HG03095 (cell line): ENCODE results near the gene CDK10.

Source experiments
- ATAC-seq: cut with Tn5 transposase; IDR thresholded peaks from one replicate; pipeline ENCODE4 v1.9.1; 2021; ENCODE audit warnings: moderate library complexity; ENCODE audit not compliant: unreplicated experiment

Gene CDK10

DNA sequence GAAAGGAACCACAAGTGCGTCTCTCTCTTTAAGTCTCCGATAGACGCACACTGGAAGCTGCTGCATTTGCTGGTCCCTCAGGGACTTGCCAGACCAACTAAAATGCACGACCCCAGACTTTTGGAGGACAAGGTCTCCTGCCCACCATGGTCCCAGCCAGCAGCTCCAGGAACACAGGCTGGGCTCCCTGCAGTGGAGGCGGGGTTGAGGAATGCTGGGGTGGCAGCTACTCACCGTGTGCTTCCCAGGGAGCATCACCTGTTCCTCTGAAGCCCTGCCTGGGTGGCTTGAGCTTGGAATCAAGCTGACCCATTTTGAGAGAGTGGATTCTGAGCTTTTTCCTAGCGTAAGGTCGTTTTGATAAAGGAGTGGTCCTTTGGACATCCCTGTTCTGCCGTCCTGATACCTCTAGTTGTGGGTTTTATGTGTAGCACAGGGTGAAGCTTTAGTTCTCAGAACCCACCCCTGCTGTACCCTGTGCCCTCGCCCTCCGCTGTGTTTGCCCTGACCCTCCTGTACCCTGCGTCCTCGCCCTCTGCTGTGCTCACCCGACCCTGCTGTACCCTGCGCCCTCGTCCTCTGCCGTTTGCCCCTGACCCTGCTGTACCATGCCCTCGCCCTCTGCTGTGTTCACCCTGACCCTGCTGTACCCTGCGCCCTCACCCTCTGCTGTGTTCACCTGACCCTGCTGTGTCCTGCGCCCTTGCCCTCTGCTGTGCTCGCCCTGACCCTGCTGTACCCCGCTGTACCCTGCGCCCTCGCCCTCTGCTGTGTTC, 45.8 kb downstream of the CDK10 start:
- ATAC-seq: no peak

DNA sequence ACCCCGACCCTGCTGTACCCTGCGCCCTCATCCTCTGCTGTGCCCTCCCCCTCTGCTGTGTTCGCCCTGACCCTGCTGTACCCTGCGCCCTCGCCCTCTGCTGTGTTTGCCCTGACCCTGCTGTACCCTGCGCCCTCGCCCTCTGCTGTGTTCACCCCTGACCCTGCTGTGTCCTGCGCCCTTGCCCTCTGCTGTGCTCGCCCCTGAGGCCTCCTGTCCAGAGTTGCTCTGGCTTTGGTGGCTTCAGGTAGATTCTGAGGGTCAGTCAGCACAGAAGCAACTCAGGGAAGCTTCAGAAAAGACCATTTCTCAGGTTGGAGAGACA, 46.4 kb downstream of the CDK10 start:
- ATAC-seq: no peak

DNA sequence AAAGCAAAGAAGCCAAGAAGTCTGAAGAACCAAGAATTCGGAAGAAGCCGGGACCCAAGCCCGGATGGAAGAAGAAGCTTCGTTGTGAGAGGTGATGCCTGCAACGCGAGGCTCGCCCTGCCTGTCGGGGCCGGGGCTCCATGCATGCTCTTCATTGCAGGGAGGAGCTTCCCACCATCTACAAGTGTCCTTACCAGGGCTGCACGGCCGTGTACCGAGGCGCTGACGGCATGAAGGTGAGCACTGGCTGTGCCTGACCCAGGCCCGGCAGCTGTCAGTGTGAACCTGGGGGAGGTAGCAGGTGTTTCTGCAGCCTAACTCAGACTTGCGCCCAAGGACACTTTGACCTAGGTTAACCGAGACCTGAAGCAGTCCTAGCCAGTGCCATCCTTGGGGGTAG, 46.8 kb downstream of the CDK10 start:
- ATAC-seq: no peak

DNA sequence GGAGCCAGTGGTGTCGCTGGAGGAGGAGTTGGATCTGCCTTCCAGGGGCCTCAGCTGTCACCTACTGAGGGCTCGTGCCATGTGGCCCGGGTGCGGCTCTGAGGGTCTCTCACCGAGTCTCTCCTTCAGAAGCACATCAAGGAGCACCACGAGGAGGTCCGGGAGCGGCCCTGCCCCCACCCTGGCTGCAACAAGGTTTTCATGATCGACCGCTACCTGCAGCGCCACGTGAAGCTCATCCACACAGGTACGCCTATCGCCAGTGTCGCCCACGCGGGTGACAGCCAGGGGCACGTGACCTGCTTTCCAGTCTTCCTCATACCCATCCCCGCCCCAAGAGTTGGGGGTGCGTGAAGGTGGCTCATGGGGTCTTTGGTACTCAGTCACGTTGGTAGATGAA, 47.3 kb downstream of the CDK10 start:
- no peak for ATAC-seq

DNA sequence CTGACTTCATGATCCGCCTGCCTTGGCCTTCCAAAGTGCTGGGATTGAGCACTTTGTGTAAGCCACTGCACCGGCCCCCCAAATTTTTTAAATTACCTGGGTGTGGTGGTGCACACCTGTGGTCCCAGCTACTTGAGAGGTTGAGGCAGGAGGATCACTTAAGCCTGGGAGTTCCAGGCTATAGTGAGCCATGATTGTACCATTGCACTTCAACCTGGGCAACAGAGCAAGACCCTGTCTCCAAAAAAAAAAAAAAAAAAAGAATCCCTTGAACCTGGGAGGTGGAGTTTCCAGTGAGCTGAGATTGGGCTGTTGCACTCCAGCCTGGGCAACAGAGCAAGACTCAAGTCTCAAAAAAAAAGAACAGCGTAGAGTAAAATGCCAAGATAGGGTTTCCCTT, 50.1 kb downstream of the CDK10 start:
- ATAC-seq: no peak

DNA sequence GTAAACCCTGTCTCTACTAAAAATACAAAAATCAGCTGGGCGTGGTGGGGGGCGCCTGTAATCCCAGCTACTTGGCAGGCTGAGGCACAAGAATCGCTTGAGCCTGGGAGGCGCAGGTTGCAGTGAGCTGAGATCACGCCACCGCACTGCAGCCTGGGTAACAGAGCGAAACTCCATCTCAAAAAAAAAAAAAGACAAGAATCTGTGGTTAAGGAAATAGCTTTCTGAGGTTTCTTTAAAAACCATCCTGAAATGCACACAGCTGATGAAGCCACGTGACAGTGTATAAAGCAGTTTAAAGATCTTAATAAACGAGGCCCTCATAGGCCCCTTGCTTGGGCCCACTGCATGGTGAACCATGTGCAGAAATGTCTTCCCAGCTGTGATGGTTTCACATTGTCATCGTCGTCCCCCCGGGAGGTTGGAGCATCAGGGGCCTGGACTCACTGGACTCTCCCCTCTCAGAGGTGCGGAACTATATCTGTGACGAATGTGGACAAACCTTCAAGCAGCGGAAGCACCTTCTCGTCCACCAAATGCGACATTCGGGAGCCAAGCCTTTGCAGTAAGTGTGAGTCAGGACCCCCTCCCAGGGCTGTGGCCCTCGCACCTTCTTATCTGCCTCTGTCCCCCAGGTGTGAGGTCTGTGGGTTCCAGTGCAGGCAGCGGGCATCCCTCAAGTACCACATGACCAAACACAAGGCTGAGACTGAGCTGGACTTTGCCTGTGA, 51.0 kb downstream of the CDK10 start:
- no peak for ATAC-seq

DNA sequence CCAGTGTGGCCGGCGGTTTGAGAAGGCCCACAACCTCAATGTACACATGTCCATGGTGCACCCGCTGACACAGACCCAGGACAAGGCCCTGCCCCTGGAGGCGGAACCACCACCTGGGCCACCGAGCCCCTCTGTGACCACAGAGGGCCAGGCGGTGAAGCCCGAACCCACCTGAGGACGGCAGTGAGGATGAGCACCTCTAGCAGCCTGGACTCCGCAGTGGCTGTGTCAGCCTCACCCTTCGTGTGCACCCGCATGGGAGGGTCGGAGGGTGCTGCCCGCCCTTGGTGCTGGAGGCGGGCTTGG, 51.5 kb downstream of the CDK10 start:
- ATAC-seq: no peak

DNA sequence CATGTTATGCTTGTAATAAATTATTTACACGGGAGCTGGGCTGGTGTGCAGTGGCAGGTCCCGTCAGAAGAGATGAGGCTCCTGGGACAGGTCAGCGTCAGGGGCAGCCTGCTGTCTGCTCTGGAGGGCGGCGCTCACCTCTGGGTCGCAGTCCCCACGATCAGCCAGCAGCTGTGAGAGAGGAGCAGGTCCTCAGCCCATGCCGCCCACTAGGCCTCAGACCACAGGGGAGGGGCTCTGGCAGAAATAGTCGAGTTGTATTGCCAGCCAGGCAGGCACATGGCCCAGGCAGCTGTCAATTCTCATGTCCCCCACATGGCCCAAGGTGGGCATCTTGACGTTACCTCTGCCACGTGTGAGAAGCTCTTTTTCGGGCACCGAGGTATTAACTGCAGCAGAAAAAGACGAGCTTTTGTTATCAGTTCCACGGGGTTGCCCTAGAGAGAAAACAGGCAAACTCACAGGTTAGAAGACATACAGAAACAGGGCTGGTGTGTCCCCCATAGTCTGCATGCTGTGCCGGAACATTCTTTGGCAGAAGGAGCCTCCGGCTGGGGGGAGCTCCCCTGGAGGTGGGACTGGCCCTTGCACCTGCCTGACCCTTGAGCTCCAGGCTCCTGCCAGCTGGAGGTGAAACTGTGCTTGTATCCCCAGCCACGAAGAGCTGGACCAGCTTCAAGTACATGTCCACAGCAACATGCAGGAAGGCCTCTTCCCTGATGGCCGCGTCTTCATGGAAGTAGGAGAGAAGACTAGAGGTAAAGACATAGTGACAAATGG, 52.2 kb downstream of the CDK10 start:
- no peak for ATAC-seq

DNA sequence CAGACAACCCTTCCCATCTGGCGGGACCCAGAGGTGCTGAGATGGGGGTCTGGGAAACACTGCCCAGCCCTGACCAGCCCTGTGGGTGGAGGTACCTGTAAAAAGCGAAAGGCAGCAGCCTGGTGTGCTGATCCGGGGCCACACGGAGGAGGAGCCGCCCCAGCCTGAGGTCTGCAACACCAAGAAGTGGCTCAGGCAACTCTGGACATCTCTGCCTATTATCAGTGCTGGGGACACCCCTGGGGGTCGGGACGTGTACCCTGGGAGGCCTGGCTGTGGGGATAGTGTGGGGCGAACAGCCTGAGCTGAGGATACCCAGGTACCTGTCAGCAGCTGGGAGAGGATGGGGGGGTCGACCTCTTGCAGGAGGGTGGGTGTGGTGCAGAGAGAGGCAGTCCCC, 52.9 kb downstream of the CDK10 start:
- no peak for ATAC-seq

DNA sequence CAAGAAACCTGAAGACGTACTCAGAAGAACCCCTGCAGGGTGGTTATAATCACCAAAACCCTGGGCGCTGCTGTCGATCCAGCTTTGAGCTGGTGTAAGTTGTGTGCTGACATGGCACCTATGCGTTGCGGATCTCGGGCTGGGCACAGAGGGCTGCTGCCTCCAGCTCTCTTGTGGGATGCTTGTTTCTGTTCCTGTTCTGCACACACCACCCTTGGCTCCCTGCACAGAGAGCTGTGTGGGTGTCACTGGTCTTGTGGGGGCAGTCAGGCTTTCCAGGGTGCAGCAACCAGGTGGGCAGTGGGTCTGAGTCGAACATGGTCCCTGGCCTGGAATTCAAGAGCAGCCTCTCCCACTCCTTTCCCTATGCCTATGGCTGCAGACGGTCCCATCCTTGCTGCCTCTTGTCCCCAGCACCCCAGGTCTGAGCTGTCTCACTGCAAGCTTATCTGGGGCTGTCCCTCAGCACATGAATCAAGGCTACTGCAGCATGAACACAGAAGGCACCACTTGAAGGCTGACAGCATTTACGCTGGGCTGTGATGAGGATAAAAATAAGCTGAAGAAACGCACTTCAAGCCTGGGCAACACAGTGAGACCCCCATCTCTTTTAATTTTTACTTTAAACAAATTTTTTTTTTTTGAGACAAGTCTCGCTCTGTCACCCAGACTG, 55.0 kb downstream of the CDK10 start:
- no peak for ATAC-seq

DNA sequence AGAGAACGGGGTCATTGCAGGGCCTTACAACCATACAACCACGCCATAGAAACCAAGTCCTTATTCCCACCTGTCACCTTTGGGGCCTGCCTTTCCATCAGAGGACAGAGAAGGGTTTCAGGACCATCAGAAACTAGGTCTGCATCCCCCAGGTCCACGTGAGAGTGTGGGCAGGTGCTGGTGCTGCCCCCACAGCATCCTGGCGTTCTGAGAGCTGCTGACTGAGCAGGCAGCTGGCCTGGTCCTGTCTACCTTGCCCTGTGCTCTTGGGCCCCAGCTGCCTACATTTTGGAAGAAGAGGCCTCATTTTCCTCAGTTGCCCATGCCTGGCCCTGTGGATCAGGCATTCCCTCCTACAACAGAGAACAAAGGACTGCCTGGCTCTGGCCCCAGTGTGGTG, 56.5 kb downstream of the CDK10 start:
- no peak for ATAC-seq

DNA sequence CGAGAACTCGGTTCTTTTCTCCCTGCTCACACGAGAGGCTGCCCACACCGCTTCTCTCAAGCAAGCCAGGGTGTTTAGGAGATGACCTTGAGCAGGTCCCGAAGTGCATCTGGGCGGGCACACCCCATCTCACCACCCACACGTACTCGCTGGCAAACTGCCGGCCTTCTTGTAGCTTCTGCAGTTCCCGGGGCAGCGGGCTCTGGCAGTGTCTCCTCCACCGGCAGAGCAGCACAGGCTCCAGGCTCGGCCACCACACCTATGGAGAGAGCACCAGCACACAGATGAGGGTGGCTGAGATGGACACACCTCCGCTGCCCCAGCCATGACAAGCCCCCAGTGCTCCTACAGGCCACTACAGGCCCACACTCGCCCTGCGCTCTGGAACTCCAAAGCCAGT, 58.3 kb downstream of the CDK10 start:
- no peak for ATAC-seq
